Loucy (cell line): ENCODE measurements around the gene ZSCAN25.

ENCODE experiments used
- H2AFZ ChIP-seq: fragments of 200-600 bp; sonication (generic); 2 replicates; pipeline ENCODE4 v1.6.0; 2016; ENCODE audit warnings: antibody characterized with exemption, mild to moderate bottlenecking, low read length, moderate library complexity
- H3F3A ChIP-seq: fragments of 200-600 bp; 2 replicates; pipeline ENCODE4 v1.6.0; 2016; ENCODE audit warnings: antibody characterized with exemption, low read depth, mild to moderate bottlenecking
- H3K27me3 ChIP-seq: fragments of 200-600 bp; sonication (generic); 2 replicates; pipeline ENCODE4 v1.6.1; 2014; ENCODE audit warnings: low read length, mild to moderate bottlenecking; ENCODE audit not compliant: insufficient read depth, poor library complexity, severe bottlenecking
- H3K36me3 ChIP-seq: fragments of 200-600 bp; sonication (generic); 2 replicates; pipeline ENCODE4 v1.6.1; 2016; ENCODE audit warnings: low read length; ENCODE audit not compliant: insufficient read depth
- H3K4me1 ChIP-seq: fragments of 200-600 bp; sonication (generic); 2 replicates; pipeline ENCODE4 v1.5.1; 2014; ENCODE audit warnings: low read length, mild to moderate bottlenecking; ENCODE audit not compliant: insufficient read depth, poor library complexity, severe bottlenecking
- H3K4me2 ChIP-seq: fragments of 200-600 bp; sonication (generic); 2 replicates; pipeline ENCODE4 v1.6.0; 2014; ENCODE audit warnings: antibody characterized with exemption, low read length, low read depth, mild to moderate bottlenecking; ENCODE audit not compliant: poor library complexity, severe bottlenecking
- H3K4me3 ChIP-seq: fragments of 200-600 bp; sonication (generic); 2 replicates; pipeline ENCODE4 v1.5.1; 2014; ENCODE audit warnings: low read length, mild to moderate bottlenecking, mixed read lengths; ENCODE audit not compliant: poor library complexity, severe bottlenecking
- H3K79me2 ChIP-seq: fragments of 200-600 bp; sonication (generic); 2 replicates; pipeline ENCODE4 v1.6.1; 2014; ENCODE audit warnings: low read length; ENCODE audit not compliant: insufficient read depth
- H3K9ac ChIP-seq: fragments of 200-600 bp; sonication (generic); 2 replicates; pipeline ENCODE4 v1.6.0; 2014; ENCODE audit warnings: mild to moderate bottlenecking, low read depth, low read length, moderate library complexity; ENCODE audit not compliant: poor library complexity, severe bottlenecking
- H3K9me2 ChIP-seq: fragments of 200-600 bp; sonication (generic); replicated peaks from 2 replicates; pipeline ENCODE4 v1.6.1; 2016; ENCODE audit warnings: low read depth, low read length, mixed read lengths
- H3K9me3 ChIP-seq: fragments of 200-600 bp; sonication (generic); 2 replicates; pipeline ENCODE4 v1.6.1; 2014; ENCODE audit warnings: mild to moderate bottlenecking, antibody characterized with exemption, low read length, low read depth; ENCODE audit not compliant: insufficient read depth
- H4K20me1 ChIP-seq: fragments of 200-600 bp; sonication (generic); 2 replicates; pipeline ENCODE4 v1.6.0; 2014; ENCODE audit warnings: antibody characterized with exemption, low read length, mild to moderate bottlenecking; ENCODE audit not compliant: insufficient read depth, poor library complexity, severe bottlenecking
- EZH2phosphoT487 ChIP-seq: fragments of 200-600 bp; IDR thresholded peaks from 2 replicates; pipeline ENCODE4 v1.6.1; 2018; ENCODE audit warnings: antibody characterized with exemption, mild to moderate bottlenecking, moderate library complexity, borderline replicate concordance
- TF ChIP-seq, protein P1 (sequence below): fragments of 200-600 bp; sonication (generic); conservative IDR thresholded peaks from 2 replicates; pipeline ENCODE4 v1.5.1; 2014; ENCODE audit warnings: mild to moderate bottlenecking, antibody characterized with exemption, low read length

ZSCAN25 gene

DNA sequence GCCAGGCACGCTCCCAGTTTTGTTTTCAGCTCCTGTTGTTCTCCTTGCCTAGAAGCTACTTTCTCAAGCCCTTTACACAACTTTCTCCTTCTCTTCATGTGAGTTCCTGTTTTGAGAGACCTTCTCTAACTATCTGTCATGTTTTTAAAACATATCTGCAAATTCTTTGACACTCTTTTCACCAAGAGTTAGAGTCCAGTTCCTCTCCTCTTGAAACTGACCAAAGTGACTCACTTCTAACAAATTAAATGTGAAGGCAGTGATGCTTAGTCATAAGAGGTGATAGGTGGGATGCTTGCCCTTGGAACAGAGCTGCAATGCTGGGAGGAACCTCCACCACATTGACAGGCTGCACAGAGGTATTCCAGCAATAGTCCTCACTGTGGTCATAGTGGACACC is 25.3 kb downstream of the ZSCAN25 start:
- Histone ChIP-seq H3K4me2 (no peak overlapping the region), H3K79me2 (no peaks in the 10 kb centered on the region), H2AFZ (no peak overlapping the region), H3K27me3 (no peaks in the 10 kb centered on the region), H3K36me3 (peaks cover 5% of the 10 kb centered on the region; the same call in 1 of the 2 replicates), H3K4me3 (no peak overlapping the region), H3K9me2 (no peaks in the 10 kb centered on the region), H3K9ac (no peak overlapping the region), H3K9me3 (peaks cover 5% of the 10 kb centered on the region; the same call in 1 of the 2 replicates), H4K20me1 (no peaks in the 10 kb centered on the region), H3F3A (no peaks in the 10 kb centered on the region), H3K4me1 (no peaks in the 10 kb centered on the region)
- TF ChIP-seq EZH2phosphoT487: no peak
- TF ChIP-seq, protein P1, sequence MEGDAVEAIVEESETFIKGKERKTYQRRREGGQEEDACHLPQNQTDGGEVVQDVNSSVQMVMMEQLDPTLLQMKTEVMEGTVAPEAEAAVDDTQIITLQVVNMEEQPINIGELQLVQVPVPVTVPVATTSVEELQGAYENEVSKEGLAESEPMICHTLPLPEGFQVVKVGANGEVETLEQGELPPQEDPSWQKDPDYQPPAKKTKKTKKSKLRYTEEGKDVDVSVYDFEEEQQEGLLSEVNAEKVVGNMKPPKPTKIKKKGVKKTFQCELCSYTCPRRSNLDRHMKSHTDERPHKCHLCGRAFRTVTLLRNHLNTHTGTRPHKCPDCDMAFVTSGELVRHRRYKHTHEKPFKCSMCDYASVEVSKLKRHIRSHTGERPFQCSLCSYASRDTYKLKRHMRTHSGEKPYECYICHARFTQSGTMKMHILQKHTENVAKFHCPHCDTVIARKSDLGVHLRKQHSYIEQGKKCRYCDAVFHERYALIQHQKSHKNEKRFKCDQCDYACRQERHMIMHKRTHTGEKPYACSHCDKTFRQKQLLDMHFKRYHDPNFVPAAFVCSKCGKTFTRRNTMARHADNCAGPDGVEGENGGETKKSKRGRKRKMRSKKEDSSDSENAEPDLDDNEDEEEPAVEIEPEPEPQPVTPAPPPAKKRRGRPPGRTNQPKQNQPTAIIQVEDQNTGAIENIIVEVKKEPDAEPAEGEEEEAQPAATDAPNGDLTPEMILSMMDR: no peak

DNA sequence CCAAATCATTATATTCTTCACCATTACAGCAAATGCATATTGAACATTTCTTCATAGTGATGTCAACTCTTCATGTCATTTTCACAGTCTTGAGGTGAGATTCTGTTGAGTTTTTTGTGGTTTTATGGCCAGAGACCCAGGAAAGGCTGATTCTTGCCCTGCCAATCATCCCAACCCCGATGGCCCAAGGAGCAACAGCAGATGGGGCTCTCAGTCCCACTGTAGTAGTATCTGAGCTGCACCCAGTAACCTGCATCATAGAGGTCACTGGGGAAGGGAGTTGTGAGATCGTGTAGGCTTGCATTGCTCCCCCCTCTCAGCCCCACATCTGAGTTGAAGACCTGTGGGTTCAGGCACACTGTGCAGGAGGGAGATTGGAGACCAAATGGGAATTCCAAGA is 26.7 kb downstream of the ZSCAN25 start:
- Histone ChIP-seq H3K27me3 (no peaks in the 10 kb centered on the region), H3K4me1 (no peaks in the 10 kb centered on the region), H2AFZ (no peak overlapping the region), H3K9ac (no peak overlapping the region), H3K9me3 (peaks cover 5% of the 10 kb centered on the region; the same call in 1 of the 2 replicates), H3K4me3 (no peak overlapping the region), H3F3A (no peaks in the 10 kb centered on the region), H3K9me2 (no peaks in the 10 kb centered on the region), H3K79me2 (no peaks in the 10 kb centered on the region), H3K4me2 (no peak overlapping the region), H3K36me3 (peaks cover 5% of the 10 kb centered on the region; the same call in 1 of the 2 replicates), H4K20me1 (no peaks in the 10 kb centered on the region)
- no peak for TF ChIP-seq EZH2phosphoT487

DNA sequence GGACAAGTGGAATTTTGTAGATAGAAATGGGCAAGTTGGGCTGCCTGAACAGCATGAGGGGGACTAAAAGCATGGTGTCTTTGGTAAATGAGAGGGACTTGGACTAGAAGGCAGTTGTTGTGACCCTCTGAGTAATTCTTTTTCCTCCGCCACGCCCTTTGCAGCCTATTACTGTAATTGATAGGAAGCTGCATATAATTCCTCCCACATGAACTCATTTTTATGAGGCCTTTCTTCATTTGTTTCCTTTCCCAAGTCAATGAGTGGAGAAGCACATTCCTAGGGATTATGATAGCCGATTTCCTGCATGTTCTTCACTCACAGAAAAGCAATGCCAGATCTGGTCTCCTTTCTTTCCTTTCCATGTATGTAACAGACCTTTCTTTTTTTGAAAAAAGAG is 27.7 kb downstream of the ZSCAN25 start:
- H3K4me1 ChIP-seq: no peaks in the 10 kb centered on the region
- TF ChIP-seq, protein P1: no peak
- TF ChIP-seq EZH2phosphoT487: no peak
- no peaks in the 10 kb centered on the region for H4K20me1 ChIP-seq
- H3K9me3 ChIP-seq: peaks cover 5% of the 10 kb centered on the region; the same call in 1 of the 2 replicates
- H3F3A ChIP-seq: no peaks in the 10 kb centered on the region
- no peaks in the 10 kb centered on the region for H3K9me2 ChIP-seq
- no peak overlapping the region for H3K4me3 ChIP-seq
- H3K36me3 ChIP-seq: peaks cover 5% of the 10 kb centered on the region; the same call in 1 of the 2 replicates
- no peak overlapping the region for H3K4me2 ChIP-seq
- H3K79me2 ChIP-seq: no peaks in the 10 kb centered on the region
- H2AFZ ChIP-seq: no peak overlapping the region
- no peak overlapping the region for H3K9ac ChIP-seq
- no peaks in the 10 kb centered on the region for H3K27me3 ChIP-seq

DNA sequence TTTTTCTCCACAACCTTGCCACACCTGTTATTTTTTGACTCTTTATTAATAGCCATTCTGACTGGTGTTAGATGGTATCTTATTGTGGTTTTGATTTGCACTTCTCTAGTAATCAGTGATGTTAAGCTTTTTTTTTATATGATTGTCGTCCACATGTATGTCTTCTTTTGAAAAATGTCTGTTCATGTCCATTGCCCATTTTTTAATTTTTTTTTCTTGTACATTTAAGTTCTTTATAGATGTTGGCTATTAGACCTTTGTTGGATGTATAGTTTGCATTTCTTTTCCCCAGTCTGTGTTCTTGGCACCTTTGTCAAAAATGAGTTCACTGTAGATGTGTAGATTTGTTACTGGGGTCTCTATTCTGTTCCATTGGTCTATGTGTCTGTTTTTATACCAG is 28.8 kb downstream of the ZSCAN25 start:
- H3K4me2 ChIP-seq: no peak overlapping the region

More for the DNA sequence above, 28.8 kb downstream of the ZSCAN25 start:
- peaks cover 5% of the 10 kb centered on the region; the same call in 1 of the 2 replicates for H3K9me3 ChIP-seq
- no peak overlapping the region for H3K4me3 ChIP-seq
- H2AFZ ChIP-seq: no peak overlapping the region
- H3K27me3 ChIP-seq: no peaks in the 10 kb centered on the region
- H3F3A ChIP-seq: no peaks in the 10 kb centered on the region
- no peaks in the 10 kb centered on the region for H3K9me2 ChIP-seq
- H3K79me2 ChIP-seq: no peaks in the 10 kb centered on the region
- peaks cover 5% of the 10 kb centered on the region; the same call in 1 of the 2 replicates for H3K36me3 ChIP-seq
- no peaks in the 10 kb centered on the region for H4K20me1 ChIP-seq
- no peaks in the 10 kb centered on the region for H3K4me1 ChIP-seq
- no peak overlapping the region for H3K9ac ChIP-seq
- TF ChIP-seq EZH2phosphoT487: no peak
- TF ChIP-seq, protein P1: no peak
